H54 (cell line): Measurements from ENCODE around the gene KTN1.

Source experiments
- DNase-seq: peaks from one replicate; pipeline ENCODE4 v3.0.0; 2011; ENCODE audit warnings: low spot score, mixed read lengths; ENCODE audit not compliant: insufficient read length
- FAIRE-seq: peaks from 3 replicates; lab custom pipeline; 2011; peaks lifted over from hg19 to GRCh38; lab: Jason Lieb, UNC
- POLR2A ChIP-seq: IDR thresholded peaks from 2 replicates; pipeline ENCODE4 v1.6.1; 2011; ENCODE audit warnings: low read depth, mild to moderate bottlenecking, low read length

KTN1 gene

DNA sequence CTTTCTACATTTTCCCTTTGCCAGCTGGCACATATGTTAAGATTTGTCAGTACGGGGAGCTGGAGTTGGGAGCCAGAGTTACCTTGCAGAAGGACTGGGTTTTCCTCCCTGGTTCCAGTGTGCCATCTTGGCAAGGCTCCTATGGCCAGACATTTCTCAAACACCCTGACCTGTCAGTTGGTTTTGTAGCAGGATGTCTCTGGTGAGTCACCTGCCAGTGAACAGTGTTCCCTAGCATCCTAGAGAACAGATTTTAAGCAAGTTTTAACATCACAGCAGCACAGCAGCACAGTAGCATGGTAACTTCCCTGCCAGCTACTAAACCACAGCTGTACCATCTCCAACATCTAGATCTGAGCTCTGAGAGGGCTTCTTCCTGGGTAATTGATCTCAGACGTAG, 26.2 kb upstream of the KTN1 start:
- FAIRE-seq (no peak), DNase-seq (no peak)

DNA sequence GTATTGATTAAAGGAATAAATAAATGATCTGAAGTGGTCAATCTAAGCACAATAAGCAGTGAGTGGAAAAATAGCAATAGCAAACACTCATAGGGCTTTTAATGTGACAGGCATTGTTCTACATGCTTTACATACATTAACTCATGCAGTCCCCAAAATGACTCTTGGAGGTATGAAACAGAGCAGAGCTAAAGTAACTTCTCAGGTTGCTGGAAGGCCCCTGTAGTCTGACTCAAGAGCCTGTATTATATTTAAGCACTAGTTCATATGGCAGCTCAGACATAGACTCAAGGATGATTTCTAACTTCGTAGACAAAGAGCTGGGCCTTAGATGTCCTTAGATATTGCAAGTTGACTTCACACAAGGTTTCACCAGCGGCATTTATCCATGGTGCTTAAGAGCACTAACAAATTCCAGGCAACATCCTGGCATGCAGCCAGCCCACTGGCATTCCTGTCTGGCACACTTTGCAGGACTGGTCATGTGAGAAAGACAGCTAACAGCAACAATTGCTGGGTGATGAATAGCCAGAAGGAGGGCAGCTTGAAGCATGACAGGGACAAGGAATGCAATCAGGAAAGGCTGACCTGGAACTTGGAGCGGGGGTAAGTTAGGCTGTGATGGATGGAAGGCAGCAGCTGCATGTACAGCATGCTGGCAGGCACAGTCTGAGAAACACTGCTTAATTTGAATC, 22.9 kb upstream of the KTN1 start:
- FAIRE-seq (peak; percentile 98), DNase-seq (peak; percentile 52)
- no peak for TF ChIP-seq POLR2A

More for the DNA sequence above, 26.2 kb upstream of the KTN1 start:
- TF ChIP-seq POLR2A = no peak

DNA sequence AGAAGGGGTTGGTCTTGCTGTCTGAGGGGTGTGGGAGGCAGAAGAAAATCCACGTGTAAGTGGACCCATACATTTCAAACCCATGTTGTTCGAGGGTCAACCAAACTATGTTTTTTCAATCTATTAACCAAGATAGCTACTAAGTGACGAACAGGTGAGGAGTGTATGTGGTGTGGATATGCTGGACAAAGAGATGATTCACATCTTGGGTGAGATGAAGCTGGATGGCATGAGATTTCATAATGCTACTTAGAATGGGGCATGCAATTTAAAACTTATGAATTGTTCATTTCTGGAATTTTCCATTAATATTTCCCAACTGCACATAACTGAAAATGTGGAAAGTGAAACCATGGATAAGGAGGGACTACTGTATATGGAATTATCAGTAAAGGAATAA, 17.9 kb upstream of the KTN1 start:
- no peak for FAIRE-seq
- TF ChIP-seq POLR2A = no peak

DNA sequence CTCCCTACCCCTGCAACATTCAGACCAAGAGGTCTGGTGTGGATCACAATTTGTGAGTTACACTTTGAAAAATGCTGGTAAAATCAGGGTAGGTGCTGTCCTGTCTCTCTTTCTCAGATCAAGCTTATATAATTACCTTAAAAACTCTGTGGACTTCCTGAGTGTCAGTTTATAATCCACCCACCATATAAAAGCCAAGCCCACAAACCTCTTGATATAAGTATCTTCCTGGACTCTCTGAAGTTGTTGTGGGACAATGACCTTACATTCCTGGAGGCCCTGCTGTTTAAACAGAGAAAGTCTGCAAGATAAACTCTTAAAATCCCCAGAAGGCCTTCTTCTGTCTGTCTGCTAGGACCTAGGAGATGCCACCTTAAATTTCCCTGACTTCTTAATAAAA, 11.4 kb upstream of the KTN1 start:
- no peak for TF ChIP-seq POLR2A
- DNase-seq = no peak
- FAIRE-seq = no peak

More for the DNA sequence above, 17.9 kb upstream of the KTN1 start:
- no peak for DNase-seq

DNA sequence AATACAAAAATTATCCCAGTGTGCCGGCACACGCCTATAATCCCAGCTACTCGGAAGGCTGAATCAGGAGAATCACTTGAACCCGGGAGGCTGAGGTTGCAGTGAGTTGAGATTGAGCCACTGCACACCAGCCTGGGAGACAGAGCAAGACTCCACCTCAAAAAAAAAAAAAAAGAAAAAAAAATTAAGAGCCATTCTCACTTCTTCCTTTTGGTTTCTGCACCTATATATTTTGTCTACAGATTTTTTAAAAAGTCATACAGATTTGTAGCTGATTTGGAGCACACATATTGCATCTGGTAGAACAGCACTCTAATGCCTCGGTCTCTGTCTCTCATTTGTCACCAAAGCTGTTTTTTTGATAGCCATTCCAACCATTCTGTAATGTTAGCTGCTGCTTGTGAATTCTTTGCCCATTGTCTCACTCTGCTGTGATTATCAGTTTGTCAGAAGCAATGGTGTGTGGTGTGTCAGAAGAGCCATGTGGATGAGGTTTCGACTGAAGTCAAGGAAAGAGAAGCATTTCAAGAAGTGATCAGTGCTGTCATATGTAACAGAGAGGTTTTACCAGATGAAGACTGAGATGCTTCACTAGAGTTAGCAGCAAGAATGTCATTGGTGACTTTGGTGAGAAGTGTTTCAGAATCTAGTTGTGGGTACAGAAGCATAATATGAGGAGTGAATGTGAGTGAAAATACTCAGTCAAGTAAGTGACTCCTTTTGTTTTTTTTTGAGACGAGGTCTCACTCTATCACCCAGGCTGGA, 8.7 kb upstream of the KTN1 start:
- FAIRE-seq (no peak), DNase-seq (no peak)
- no peak for TF ChIP-seq POLR2A

DNA sequence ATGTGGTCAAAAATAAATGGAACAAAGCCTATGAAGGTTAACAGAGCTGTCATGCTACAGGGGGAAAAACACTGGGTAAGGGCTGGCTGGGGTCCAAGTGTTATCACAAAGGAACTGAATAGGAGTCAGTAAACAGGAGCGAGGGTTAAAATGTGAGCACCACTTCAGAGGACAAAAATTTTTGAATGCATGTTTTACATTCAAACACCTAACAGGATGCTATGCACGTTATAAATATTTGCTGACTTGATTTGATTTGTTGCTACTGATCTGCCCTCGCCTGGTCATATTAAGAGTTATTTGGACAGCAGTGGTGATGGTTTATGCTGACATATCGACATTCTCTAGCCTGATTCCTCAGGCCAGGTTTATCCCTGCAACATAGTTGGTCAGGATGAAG, 7.4 kb upstream of the KTN1 start:
- no peak for FAIRE-seq
- TF ChIP-seq POLR2A = no peak
- no peak for DNase-seq

DNA sequence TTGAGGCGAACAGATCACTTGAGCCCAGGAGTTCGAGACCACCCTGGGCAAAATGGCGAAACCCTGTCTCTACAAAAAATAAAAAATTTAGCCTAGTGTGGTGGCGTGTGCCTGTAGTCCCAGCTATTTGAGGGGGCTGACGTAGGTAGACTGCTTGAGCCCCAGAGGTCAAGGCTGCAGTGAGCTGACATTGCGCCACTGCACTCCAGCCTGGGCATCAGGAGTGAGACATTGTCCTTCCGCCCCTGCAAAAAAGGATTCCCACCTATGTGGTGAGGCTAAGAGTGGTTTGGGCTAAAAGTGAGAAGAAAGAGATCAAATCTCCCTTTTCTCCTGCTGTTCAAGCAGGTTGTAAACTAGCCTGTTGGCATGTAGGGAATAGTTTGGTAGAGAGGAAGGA, 5.0 kb upstream of the KTN1 start:
- TF ChIP-seq POLR2A = no peak
- DNase-seq (no peak), FAIRE-seq (no peak)

DNA sequence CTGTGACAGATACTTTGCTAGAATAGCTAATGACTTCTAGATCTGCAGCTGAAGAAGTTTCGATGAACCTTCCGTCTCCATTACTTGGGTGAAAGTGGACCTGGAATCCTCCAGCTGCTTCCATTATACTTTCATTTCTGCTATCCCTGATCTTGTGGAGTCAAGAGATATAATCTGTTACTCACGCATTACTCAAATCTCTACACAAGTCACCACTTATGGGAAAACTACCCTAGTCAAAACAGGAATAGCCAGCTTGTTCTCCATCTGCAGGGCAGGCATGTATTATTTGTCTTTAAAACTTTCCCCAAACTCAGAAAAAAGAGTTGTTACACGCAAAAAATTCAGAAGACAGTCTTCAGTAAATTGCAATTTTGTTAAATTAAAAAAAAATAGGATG, 2.8 kb upstream of the KTN1 start:
- no peak for TF ChIP-seq POLR2A
- FAIRE-seq (no peak), DNase-seq (no peak)

DNA sequence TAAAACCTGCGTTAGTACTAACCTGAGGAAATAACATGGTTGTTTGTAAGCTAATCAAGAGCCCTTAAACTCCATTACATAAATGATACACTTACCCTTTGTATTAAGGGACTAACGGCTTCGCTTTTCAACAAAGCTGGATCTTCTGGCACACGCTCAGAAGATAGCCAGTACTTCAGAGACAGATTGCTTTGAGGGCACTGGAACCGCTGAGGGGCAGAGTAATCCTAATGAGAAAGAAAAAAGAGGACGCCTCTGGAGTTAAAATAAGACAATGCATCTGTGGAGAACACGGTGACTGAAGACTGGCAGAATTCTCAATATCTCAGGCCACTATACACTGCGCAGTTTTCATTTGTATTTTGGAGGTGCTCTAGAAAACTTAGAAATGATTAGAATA, 1.5 kb upstream of the KTN1 start:
- no peak for TF ChIP-seq POLR2A
- DNase-seq (no peak), FAIRE-seq (no peak)

DNA sequence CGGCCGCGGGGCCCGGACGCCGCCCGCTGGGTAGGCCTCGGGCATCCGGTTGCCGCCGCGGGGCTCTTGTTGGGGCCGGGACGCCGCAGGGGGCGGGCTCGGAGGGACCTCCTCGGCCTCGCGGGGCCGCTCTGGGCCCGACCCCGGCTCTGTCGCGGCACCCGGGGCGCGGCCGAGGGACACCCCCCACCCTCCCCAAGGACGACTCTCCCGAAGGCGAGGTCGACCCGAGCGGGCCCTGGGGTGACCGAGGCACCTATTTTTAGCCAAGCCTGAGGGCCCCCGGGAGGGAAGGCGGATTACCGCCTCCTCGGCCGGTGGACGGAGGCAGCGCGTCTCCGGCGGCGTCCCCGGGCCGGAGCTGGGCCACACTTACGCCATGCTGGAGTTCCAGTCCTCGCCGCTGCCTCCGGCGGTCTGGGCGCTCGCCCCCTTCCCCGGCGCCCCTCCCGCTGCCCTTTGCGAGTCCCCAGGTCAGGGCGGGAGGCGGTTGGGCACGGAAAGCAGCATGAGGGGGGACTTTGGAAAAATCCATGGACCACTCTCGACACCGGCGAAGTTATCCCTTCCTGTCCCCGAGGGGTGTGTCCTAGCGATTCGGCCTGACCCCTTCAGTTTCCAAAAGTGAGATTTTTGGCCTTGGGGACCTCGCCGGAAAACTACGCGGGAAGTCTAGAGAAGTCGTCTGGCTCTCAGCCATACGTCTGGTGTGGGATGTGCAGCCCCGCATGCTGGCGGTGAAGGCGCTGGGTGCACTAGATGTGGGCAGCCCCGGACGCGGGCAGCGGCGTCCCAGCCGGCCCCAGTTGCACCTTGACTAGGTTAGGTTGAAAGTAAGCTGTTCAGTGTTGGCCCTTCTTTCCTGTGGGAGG, 699 bp downstream of the KTN1 start:
- DNase-seq (no peak), FAIRE-seq (no peak)
- TF ChIP-seq POLR2A = no peak

DNA sequence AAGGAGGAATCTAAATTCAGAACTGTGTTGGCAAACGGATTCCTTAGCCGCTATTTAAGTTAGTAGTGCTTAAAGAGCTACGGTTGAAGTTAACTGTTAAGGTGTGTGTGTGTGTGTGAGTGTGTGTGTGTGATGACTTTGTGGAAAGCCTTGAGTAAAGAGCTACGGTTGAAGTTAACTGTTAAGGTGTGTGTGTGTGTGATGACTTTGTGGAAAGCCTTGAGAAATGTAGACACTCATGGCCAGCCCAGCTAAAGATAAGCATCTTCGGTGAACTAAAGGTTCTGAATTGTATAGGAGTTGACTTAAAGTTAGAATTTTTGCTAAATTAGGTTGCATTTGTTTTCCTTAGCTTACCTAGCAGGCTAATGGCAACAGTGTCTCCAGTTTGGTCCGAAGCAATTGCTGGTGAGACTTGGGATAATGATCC, 1.4 kb downstream of the KTN1 start:
- FAIRE-seq (peak; percentile 60), DNase-seq (no peak)
- no peak for TF ChIP-seq POLR2A

DNA sequence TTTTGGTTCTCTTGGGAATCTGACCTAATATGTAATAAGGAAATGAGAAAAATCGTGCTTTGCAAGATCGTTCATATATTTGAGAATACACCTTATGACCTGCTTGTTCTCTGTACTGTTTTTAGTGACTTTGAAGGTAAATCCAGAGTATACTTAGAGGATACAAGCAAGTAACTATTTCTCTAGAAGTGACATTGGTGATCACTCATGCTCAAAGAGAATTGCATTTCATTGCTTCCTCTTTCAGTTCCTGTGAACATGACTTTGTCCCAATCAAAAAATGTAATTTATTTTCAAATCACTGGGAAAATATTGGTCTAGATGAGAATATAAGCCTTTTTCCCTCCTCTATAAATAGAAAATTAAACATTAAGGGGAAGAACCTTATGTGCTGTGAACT, 2.7 kb downstream of the KTN1 start:
- DNase-seq (no peak), FAIRE-seq (no peak)
- TF ChIP-seq POLR2A = no peak

DNA sequence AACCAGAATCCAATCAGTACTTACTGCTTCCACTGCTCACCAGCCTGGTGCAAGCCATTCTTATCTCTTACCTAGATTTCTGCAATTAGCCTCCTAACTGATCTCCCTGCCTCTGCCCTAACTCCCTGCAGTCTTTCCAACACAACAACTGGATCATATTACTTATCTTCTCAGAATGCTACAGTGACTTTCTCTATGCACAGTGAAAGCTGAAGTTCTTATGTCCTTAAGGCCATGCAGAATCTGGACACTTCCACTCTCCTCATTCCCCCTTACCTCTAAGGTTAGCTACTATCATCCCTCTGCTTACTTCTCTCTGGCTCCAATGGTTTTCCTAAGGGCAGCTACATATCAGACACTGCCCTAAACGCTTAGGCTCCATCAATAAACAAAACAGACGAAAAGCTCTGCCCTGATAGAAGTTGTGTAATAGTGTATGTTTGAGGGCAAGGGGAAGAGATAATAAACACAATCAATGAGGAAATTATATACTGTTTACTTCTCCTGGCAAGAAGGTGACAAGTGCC, 4.0 kb downstream of the KTN1 start:
- DNase-seq = no peak
- no peak for TF ChIP-seq POLR2A
- no peak for FAIRE-seq

DNA sequence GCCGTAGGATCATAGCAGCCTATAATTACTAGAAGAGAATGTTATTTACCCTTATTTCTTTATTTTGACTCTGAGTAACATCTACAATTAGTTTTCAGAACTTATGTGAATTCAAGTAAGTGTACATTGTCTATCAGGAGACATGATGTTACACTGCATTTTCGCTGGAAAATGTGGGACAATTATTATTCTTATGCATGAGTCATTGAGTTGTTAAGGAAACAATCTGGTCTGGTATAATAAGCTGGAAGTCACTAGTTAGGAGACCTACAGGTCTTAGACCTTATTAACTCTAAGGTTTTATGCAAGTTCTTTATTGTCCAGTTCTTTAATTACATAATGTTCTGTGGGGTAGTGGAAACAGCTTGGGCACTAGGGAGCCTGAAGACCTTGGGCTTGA, 5.8 kb downstream of the KTN1 start:
- DNase-seq = no peak
- no peak for TF ChIP-seq POLR2A
- peak; percentile 57 for FAIRE-seq
